ENCODE measurements around the gene ITPRIP.

DNA sequence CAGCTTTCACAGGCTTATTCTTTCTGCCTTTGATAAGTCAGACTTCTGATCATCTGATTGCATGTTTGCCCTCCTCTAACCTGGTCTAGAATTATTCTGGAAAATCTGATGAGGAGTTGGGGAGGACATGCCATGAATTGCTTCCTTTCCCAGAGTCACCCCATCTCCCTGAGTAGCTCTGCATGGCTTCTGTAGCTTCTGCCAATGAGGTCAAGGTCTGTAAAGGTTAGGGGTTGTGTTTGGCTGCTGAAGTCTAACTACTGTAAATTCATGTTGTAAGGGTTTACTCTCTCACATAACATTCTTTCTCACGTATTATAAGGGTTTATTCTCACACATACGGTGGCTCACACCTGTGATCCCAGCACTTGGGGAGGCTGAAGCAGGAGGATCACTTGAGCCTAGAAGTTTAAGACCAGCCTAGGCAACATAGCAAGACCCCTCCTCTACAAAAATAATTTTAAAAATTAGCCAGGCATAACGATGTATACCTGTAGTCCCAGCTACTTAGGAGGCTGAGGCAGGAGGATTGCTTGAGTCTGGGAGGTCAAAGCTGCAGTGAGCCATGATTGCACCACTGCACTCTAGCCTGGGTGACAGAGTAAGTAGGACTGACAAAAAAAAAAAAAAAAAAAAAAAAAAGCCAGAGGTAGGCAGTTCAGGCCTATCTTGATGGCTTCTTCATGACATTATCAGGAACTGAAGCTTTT lies 58.6 kb downstream of the ITPRIP start:
- TF ChIP-seq, protein P1, sequence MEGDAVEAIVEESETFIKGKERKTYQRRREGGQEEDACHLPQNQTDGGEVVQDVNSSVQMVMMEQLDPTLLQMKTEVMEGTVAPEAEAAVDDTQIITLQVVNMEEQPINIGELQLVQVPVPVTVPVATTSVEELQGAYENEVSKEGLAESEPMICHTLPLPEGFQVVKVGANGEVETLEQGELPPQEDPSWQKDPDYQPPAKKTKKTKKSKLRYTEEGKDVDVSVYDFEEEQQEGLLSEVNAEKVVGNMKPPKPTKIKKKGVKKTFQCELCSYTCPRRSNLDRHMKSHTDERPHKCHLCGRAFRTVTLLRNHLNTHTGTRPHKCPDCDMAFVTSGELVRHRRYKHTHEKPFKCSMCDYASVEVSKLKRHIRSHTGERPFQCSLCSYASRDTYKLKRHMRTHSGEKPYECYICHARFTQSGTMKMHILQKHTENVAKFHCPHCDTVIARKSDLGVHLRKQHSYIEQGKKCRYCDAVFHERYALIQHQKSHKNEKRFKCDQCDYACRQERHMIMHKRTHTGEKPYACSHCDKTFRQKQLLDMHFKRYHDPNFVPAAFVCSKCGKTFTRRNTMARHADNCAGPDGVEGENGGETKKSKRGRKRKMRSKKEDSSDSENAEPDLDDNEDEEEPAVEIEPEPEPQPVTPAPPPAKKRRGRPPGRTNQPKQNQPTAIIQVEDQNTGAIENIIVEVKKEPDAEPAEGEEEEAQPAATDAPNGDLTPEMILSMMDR (IDR thresholded peaks at IDR 0.05; ENCODE audit: low read length) = no peak
- no peak for TF ChIP-seq EZH2 (IDR thresholded peaks at IDR 0.05; ENCODE audit: borderline replicate concordance, low read length)

All from OCI-LY1 (cell line).